ENCODE measurements around the gene CAD.
"Not testable (repeated sequence)": the region's sequence is repeated elsewhere in the genome, so short reads cannot be mapped to it uniquely, and the experiment has no call there.

CAD gene

GRCh38 chr2:27217173-27218121 lies at the start of gene CAD:
Gene CAD (plus strand): TSS chr2:27217369. CDS start chr2:27217552, 183 bp downstream.
- DNase-seq (ENCODE audit: low spot score) = peak; percentile 78

- no peak for DNase-seq (ENCODE audit: low spot score)
These were observed 46.4 kb upstream of the CAD start for GRCh38 chr2:27170581-27171337.

- no peak for DNase-seq (ENCODE audit: low spot score)
These were observed 45.8 kb upstream of the CAD start for GRCh38 chr2:27171351-27171848.

GRCh38 chr2:27174638-27175037 lies 42.5 kb upstream of the CAD start:
- DNase-seq (ENCODE audit: low spot score) = no peak

- DNase-seq (ENCODE audit: low spot score) = no peak
These were observed 41.8 kb upstream of the CAD start for GRCh38 chr2:27175330-27175729.

- DNase-seq (ENCODE audit: low spot score) = not testable (repeated sequence)
These were observed 41.4 kb upstream of the CAD start for GRCh38 chr2:27175781-27176180.

GRCh38 chr2:27177441-27178351 lies 39.5 kb upstream of the CAD start:
- DNase-seq (ENCODE audit: low spot score) = no peak

- DNase-seq (ENCODE audit: low spot score) = no peak
These were observed 38.7 kb upstream of the CAD start for GRCh38 chr2:27178469-27178868.

GRCh38 chr2:27179344-27180000 lies 37.7 kb upstream of the CAD start:
- DNase-seq (ENCODE audit: low spot score) = no peak

- no peak for DNase-seq (ENCODE audit: low spot score)
These were observed 34.8 kb upstream of the CAD start for GRCh38 chr2:27182346-27182745.

- DNase-seq (ENCODE audit: low spot score) = no peak
These were observed 33.1 kb upstream of the CAD start for GRCh38 chr2:27184115-27184514.

- no peak for DNase-seq (ENCODE audit: low spot score)
These were observed 31.7 kb upstream of the CAD start for GRCh38 chr2:27185331-27186026.

- DNase-seq (ENCODE audit: low spot score) = no peak
These were observed 30.4 kb upstream of the CAD start for GRCh38 chr2:27186613-27187345.

GRCh38 chr2:27189989-27190388 lies 27.2 kb upstream of the CAD start:
- DNase-seq (ENCODE audit: low spot score) = no peak

- DNase-seq (ENCODE audit: low spot score) = peak; percentile 46
These were observed 25.9 kb upstream of the CAD start for GRCh38 chr2:27191070-27191829.

- no peak for DNase-seq (ENCODE audit: low spot score)
These were observed 22.4 kb upstream of the CAD start for GRCh38 chr2:27194538-27195354.

- not testable (repeated sequence) for DNase-seq (ENCODE audit: low spot score)
These were observed 21.4 kb upstream of the CAD start for GRCh38 chr2:27195799-27196198.

- not testable (repeated sequence) for DNase-seq (ENCODE audit: low spot score)
These were observed 19.1 kb upstream of the CAD start for GRCh38 chr2:27198068-27198467.
